Astrocyte (in vitro differentiated cells and primary cell): Measurements from ENCODE around the gene GNPTG.

Source experiments
- EZH2 ChIP-seq: IDR thresholded peaks from 2 replicates; pipeline ENCODE4 v1.6.1; 2012; ENCODE audit warnings: mild to moderate bottlenecking, low read length, inconsistent platforms; ENCODE audit not compliant: insufficient read depth
- TF ChIP-seq, protein P1 (sequence below): IDR thresholded peaks from 2 replicates; pipeline ENCODE4 v1.5.1; 2011; ENCODE audit warnings: low read depth, mild to moderate bottlenecking, inconsistent platforms, low read length, moderate library complexity; ENCODE audit not compliant: insufficient read depth

DNA sequence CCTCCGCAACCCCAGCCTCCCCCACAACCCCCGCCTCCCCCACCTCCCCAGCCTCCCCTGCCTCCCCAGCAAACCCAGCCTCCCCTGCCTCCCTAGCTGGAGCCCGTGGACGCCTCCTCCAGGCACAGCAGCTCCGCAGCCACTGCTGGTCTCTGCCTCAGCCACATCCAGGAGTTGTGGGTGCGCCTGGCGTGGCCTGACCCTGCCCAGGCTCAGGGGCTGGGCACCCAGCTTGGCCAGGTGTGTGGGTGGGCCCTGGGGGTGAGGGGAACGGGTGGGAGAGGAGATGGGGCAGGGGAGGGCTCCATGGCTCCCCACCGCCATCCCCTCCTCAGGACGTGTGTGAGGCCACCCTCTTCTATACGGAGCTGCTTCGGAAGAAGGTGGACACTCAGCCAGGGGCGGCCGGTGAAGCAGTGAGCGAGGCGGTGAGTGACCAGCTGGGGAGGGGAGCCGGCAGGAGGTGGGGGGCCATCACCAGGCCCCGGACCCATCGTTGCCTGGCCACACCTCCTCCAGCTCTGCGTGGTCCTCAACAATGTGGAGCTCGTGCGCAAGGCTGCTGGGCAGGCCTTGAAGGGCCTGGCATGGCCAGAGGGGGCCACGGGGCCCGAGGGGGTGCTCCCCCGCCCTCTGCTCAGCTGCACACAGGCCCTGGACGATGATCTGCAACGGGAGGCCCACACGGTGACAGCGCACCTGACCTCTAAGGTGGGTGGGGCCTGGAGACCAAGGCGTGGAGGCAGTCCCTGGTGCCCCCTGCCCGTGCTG lies 5.9 kb upstream of the GNPTG start:
- TF ChIP-seq, protein P1, sequence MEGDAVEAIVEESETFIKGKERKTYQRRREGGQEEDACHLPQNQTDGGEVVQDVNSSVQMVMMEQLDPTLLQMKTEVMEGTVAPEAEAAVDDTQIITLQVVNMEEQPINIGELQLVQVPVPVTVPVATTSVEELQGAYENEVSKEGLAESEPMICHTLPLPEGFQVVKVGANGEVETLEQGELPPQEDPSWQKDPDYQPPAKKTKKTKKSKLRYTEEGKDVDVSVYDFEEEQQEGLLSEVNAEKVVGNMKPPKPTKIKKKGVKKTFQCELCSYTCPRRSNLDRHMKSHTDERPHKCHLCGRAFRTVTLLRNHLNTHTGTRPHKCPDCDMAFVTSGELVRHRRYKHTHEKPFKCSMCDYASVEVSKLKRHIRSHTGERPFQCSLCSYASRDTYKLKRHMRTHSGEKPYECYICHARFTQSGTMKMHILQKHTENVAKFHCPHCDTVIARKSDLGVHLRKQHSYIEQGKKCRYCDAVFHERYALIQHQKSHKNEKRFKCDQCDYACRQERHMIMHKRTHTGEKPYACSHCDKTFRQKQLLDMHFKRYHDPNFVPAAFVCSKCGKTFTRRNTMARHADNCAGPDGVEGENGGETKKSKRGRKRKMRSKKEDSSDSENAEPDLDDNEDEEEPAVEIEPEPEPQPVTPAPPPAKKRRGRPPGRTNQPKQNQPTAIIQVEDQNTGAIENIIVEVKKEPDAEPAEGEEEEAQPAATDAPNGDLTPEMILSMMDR: no peak
- no peak for TF ChIP-seq EZH2
